Measurements from ENCODE around the gene SPSB2.
"Not testable (repeated sequence)": the region's sequence is repeated elsewhere in the genome, so short reads cannot be mapped to it uniquely, and the experiment has no call there.

DNA sequence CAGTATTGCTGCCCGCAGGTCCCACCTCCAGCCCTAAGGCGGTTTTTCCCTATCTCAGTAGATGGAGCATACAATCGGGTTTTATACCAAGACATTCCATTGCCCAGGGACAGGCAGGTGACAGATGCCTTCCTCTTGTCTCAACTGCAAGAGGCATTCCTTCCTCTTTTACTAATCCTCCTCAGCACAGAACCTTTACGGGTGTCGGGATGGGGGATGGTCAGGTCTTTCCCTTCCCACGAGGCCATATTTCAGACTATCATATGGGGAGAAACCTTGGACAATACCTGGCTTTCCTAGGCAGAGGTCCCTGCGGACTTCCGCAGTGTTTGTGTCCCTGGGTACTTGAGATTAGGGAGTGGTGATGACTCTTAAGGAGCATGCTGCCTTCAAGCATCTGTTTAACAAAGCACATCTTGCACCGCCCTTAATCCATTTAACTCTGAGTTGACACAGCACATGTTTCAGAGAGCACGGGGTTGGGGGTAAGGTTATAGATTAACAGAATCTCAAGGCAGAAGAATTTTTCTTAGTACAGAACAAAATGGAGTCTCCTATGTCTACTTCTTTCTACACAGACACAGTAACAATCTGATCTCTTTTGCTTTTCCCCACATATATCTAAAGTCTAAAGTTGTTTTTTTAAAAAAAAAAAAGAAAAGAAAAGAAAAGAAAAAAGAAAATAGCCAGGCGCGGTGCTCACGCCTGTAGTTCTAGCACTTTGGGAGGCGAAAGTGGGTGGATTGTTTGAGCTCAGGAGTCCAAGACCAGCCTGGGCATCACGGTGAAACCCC, 13.3 kb upstream of the SPSB2 start:
- TF ChIP-seq EZH2phosphoT487 (IDR thresholded peaks at IDR 0.05; ENCODE audit: insufficient read depth, low read depth); EZH2 (IDR thresholded peaks at IDR 0.05; ENCODE audit: insufficient read depth, poor library complexity, severe bottlenecking): not testable (repeated sequence)

All from GM23248 (cell line).